ENCODE results near the gene SIN3A.
"Not testable (repeated sequence)": the region's sequence is repeated elsewhere in the genome, so short reads cannot be mapped to it uniquely, and the experiment has no call there.

Gene SIN3A

GRCh38 chr15:75333654-75334419 is 117.7 kb downstream of the SIN3A start:
- DNase-seq (ENCODE audit: low spot score) = not testable (repeated sequence)

GRCh38 chr15:75332093-75332492 is 119.4 kb downstream of the SIN3A start:
- DNase-seq (ENCODE audit: low spot score) = not testable (repeated sequence)

- no peak for DNase-seq (ENCODE audit: low spot score)
Observed at GRCh38 chr15:75329571-75329970, 121.9 kb downstream of the SIN3A start.

- no peak for DNase-seq (ENCODE audit: low spot score)
Observed at GRCh38 chr15:75328493-75329314, 122.8 kb downstream of the SIN3A start.

- no peak for DNase-seq (ENCODE audit: low spot score)
Observed at GRCh38 chr15:75327491-75327890, 124.0 kb downstream of the SIN3A start.

GRCh38 chr15:75327005-75327404 is 124.5 kb downstream of the SIN3A start:
- no peak for DNase-seq (ENCODE audit: low spot score)

- no peak for DNase-seq (ENCODE audit: low spot score)
Observed at GRCh38 chr15:75325922-75326321, 125.6 kb downstream of the SIN3A start.

GRCh38 chr15:75321711-75322110 is 129.8 kb downstream of the SIN3A start:
- no peak for DNase-seq (ENCODE audit: low spot score)
